SK-N-MC (cell line): ENCODE results near the gene IST1.

ENCODE experiments used
- EZH2 ChIP-seq: fragments of 200-600 bp; sonication (generic); IDR thresholded peaks from one replicate; pipeline ENCODE4 v1.6.1; 2017; ENCODE audit warnings: antibody characterized with exemption
- FOXP2 ChIP-seq: optimal IDR thresholded peaks from 2 replicates; pipeline ENCODE3; 2011; ENCODE audit warnings: mild to moderate bottlenecking, moderate library complexity; ENCODE audit not compliant: insufficient read depth; ENCODE audit errors: extremely low read length, control extremely low read depth

DNA sequence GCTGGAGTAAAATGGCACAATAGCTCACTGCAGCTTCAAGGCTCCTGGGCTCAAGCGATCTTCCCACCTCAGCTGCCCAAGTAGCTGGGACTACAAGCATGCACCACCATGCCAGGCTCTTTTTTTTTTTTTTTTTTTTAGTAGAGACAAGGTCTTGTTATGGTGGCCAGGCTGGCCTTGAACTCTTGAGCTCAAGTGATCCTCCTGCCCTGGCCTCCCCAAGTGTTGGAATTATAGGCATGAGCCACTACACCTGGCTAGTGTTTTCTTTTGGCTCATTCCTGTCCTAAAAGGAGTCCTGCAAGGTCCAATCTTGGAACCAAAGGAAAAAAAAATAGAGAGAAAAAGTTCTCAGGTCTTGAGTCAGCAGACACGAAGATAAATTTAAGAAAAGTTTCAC, 74.0 kb downstream of the IST1 start:
- TF ChIP-seq FOXP2 (no peak), EZH2 (no peak)
